ENCODE data around the gene KLHL2. TPM values are rescaled to one million over a fixed set of nuclear protein-coding genes. Genes with fewer than 3 reads are reported as not detected.

The KLHL2 gene
- total and polyA plus RNA-seq, 2 of the 13 experiments (the other 11 are each of a cell fraction or from before 2014, with no cell fraction given): 9.2 to 17.6 TPM

- Histone ChIP-seq H3K4me2 (ENCODE audit: low read depth, low read length) (no peak overlapping the region), H3K4me3 (replicated peaks in 1 of 3; ENCODE audit: insufficient read depth in 1 of 3, low read depth in 2 of 3, low read length in 3 of 3) (no peak overlapping the region), H3K9ac (ENCODE audit: insufficient read depth, low read depth, low read length) (no peak overlapping the region), H3K4me1 (ENCODE audit: insufficient read depth, low read length) (peaks cover 32% of the 10 kb centered on the region), H2AFZ (ENCODE audit: low read length) (no peak overlapping the region), H3K36me3 (replicated peaks in 1 of 2; ENCODE audit: control insufficient read depth in 1 of 2, insufficient read depth in 2 of 2, low read length in 2 of 2) (no peaks in the 10 kb centered on the region), H4K20me1 (ENCODE audit: insufficient read depth, low read length) (no peaks in the 10 kb centered on the region), H3K79me2 (ENCODE audit: insufficient read depth, low read length) (no peaks in the 10 kb centered on the region), H3K9me3 (ENCODE audit: low read length) (no peaks in the 10 kb centered on the region), H3K27ac (ENCODE audit: extremely low read length, insufficient read depth, low read length) (no peak overlapping the region), H3K27me3 (ENCODE audit: control insufficient read depth in 1 of 2, insufficient read depth in 2 of 2, low read length in 2 of 2) (no peaks in the 10 kb centered on the region)
- intact Hi-C loops (cut with micrococcal nuclease; ENCODE audit: unreplicated experiment) (no loop called here), in situ Hi-C loops (cut with HindIII; ENCODE audit: extremely low pct_ligation_motif_present, low pct_unique_long_range_greater_than_20kb) (no loop called here)
- ChIA-PET POLR2A (no interaction called here), CTCF (ENCODE audit: low intra/inter-chr PET ratio, low total read pairs) (no interaction called here)
- DNase-seq (ENCODE audit: low spot score): no peak
- no TSS peak for BruUV-seq (replicated peaks)
- no peak for ATAC-seq
- 98% methylated on average over 7 of the region's 7 CpGs for WGBS (ENCODE audit: low lambda C conversion rate)
- no peak for FAIRE-seq
- no peak for TF ChIP-seq TSC22D2 (CRISPR knock-in tag; IDR thresholded peaks at IDR 0.05; ENCODE audit: borderline replicate concordance)
- no peak for TF ChIP-seq ETS1 (CRISPR knock-in tag; IDR thresholded peaks at IDR 0.05)
- TF ChIP-seq ZNF605 (CRISPR knock-in tag; IDR thresholded peaks at IDR 0.05): no peak
- TF ChIP-seq RELA (CRISPR knock-in tag; IDR thresholded peaks at IDR 0.05): no peak
- TF ChIP-seq IKZF1 (IDR thresholded peaks at IDR 0.05): no peak
- TF ChIP-seq TAF1 (CRISPR knock-in tag; IDR thresholded peaks at IDR 0.05): no peak
- no peak for TF ChIP-seq KIAA2018 (CRISPR knock-in tag; IDR thresholded peaks at IDR 0.05; ENCODE audit: borderline replicate concordance)
These were observed 153.8 kb downstream of the KLHL2 start for GRCh38 chr4:165360985-165361670.
